Peyer's patch (tissue), 4 donors: ENCODE data around the gene ARHGEF35.
"Not testable (repeated sequence)": the region's sequence is repeated elsewhere in the genome, so short reads cannot be mapped to it uniquely, and the experiment has no call there.

Experiments
- CTCF ChIP-seq, 6 experiments: fragments of 450-650 bp in 4 of 6; fragments of 200-600 bp in 2 of 6; sonication (generic) in 1 of 6; IDR thresholded peaks; one replicate each; pipeline ENCODE4 v1.5.1; 2017 to 2019; ENCODE audit warnings: antibody characterized with exemption in 6 of 6, mild to moderate bottlenecking in 3 of 6, moderate library complexity in 1 of 6
- POLR2A ChIP-seq, 2 donors: fragments of 450-650 bp; IDR thresholded peaks; one replicate each; pipeline ENCODE4 v1.5.1; 2017; ENCODE audit warnings: antibody characterized with exemption in 2 of 2, mild to moderate bottlenecking in 2 of 2, moderate library complexity in 2 of 2

GRCh38 chr7:144219149-144219548 is 23.5 kb upstream of the ARHGEF35 start:
- TF ChIP-seq CTCF, POLR2A (IDR thresholded peaks at IDR 0.05): not testable (repeated sequence)
